GM12878 (cell line): Measurements from ENCODE around the gene GSG1L2. TPM values are rescaled to one million over a fixed set of nuclear protein-coding genes. Genes with fewer than 3 reads are reported as not detected.

ENCODE experiments used
- ATAC-seq: fragments of 200-7000 bp; cut with Tn5 transposase; 3 replicates; pipeline ENCODE4 v1.9.1; 2020; ENCODE audit warnings: mild to moderate bottlenecking, moderate library complexity
- BruUV-seq: library from RNA; stranded (reverse); fragments of 400-500 nt; replicated peaks from 2 replicates; lab custom pipeline; 2021; lab: Mats Ljungman, UMichigan
- CTCF ChIA-PET: fragments of 300-600 bp; sonication (Branson Sonifier 250); formaldehyde crosslinking; extraction: SDS; loops from one replicate; lab custom pipeline; 2021; ENCODE audit warnings: inconsistent platforms; lab: Yijun Ruan, JAX
- POLR2A ChIA-PET: fragments of 350-600 bp; formaldehyde crosslinking; extraction: SDS; loops from one replicate; lab custom pipeline; 2021; ENCODE audit warnings: inconsistent platforms; lab: Charles Lee
- RAD21 ChIA-PET: fragments of 300-600 bp; sonication (Branson Sonifier 250); formaldehyde crosslinking; loops from one replicate; lab custom pipeline; 2023; ENCODE audit warnings: antibody characterized with exemption; ENCODE audit not compliant: unreplicated experiment; lab: Charles Lee
- SMC1A ChIA-PET: fragments of 300-600 bp; sonication (Branson Sonifier 250); formaldehyde crosslinking; loops from one replicate; lab custom pipeline; 2023; ENCODE audit not compliant: unreplicated experiment, uncharacterized antibody; lab: Charles Lee
- DNase-seq: peaks from one replicate; pipeline ENCODE4 v3.0.0-alpha.2; 2011; ENCODE audit warnings: low read depth, low spot score
- FAIRE-seq: peaks from 3 replicates; lab custom pipeline; 2011; peaks lifted over from hg19 to GRCh38; lab: Jason Lieb, UNC
- H2AFZ ChIP-seq: 2 replicates; pipeline ENCODE4 v1.6.0; 2011; ENCODE audit warnings: low read depth, low read length, control low read depth; ENCODE audit not compliant: control insufficient read depth
- H3K27ac ChIP-seq: 2 replicates; pipeline ENCODE4 v1.5.1; 2011; ENCODE audit warnings: control low read depth; ENCODE audit not compliant: control insufficient read depth, insufficient read depth
- H3K27me3 ChIP-seq, 2 experiments: replicated peaks in 1 of 2; 2 replicates each; pipeline versions ENCODE4 v1.6.0 to v1.6.1; 2011; ENCODE audit warnings: low read length in 1 of 2; ENCODE audit not compliant: control insufficient read depth in 2 of 2, insufficient read depth in 2 of 2
- H3K36me3 ChIP-seq, 2 experiments: 2 replicates each; pipeline ENCODE4 v1.5.1; 2011; ENCODE audit warnings: low read length in 1 of 2; ENCODE audit not compliant: control insufficient read depth in 2 of 2, insufficient read depth in 2 of 2
- H3K4me1 ChIP-seq: 2 replicates; pipeline ENCODE4 v1.6.1; 2011; ENCODE audit warnings: mild to moderate bottlenecking, low read length, moderate library complexity, mixed read lengths; ENCODE audit not compliant: control insufficient read depth, insufficient read depth
- H3K4me2 ChIP-seq: 2 replicates; pipeline ENCODE4 v1.6.0; 2011; ENCODE audit warnings: control low read depth; ENCODE audit not compliant: control insufficient read depth, insufficient read depth
- H3K4me3 ChIP-seq: fragments of 200-600 bp; sonication (generic); 2 replicates; pipeline ENCODE4 v1.5.1; 2016
- H3K79me2 ChIP-seq: 2 replicates; pipeline ENCODE4 v1.6.0; 2011; ENCODE audit warnings: low read length; ENCODE audit not compliant: control insufficient read depth, insufficient read depth
- H3K9ac ChIP-seq: 2 replicates; pipeline ENCODE4 v1.8.0; 2011; ENCODE audit warnings: low read length, control low read depth, mixed read lengths; ENCODE audit not compliant: control insufficient read depth, insufficient read depth
- H3K9me3 ChIP-seq: replicated peaks from 3 replicates; pipeline ENCODE4 v1.5.1; 2011; ENCODE audit warnings: mild to moderate bottlenecking, low read length; ENCODE audit not compliant: control insufficient read depth, insufficient read depth
- H4K20me1 ChIP-seq: 2 replicates; pipeline ENCODE4 v1.6.0; 2011; ENCODE audit not compliant: control insufficient read depth, insufficient read depth
- ATF2 ChIP-seq: IDR thresholded peaks from 2 replicates; pipeline ENCODE4 v1.6.1; 2012; ENCODE audit warnings: low read length, inconsistent platforms
- ATF3 ChIP-seq: IDR thresholded peaks from 2 replicates; pipeline ENCODE4 v1.6.1; 2011; ENCODE audit warnings: low read depth, mild to moderate bottlenecking, low read length, moderate library complexity, borderline replicate concordance; ENCODE audit errors: extremely low read depth
- CUX1 ChIP-seq: IDR thresholded peaks from 2 replicates; pipeline ENCODE4 v1.6.1; 2012; ENCODE audit warnings: improper control_type of control experiment, low read depth, low read length; ENCODE audit not compliant: insufficient replicate concordance
- DPF2 ChIP-seq: fragments of 450-650 bp; IDR thresholded peaks from 2 replicates; pipeline ENCODE4 v1.6.1; 2017; ENCODE audit warnings: mild to moderate bottlenecking
- E2F4 ChIP-seq: IDR thresholded peaks from 2 replicates; pipeline ENCODE4 v1.6.1; 2012; ENCODE audit warnings: low read depth, low read length, improper control_type of control experiment
- IKZF1 ChIP-seq: fragments of 450-650 bp; conservative IDR thresholded peaks from 2 replicates; pipeline ENCODE4 v1.6.1; 2017; ENCODE audit warnings: antibody characterized with exemption, mild to moderate bottlenecking
- KAT2A ChIP-seq: conservative IDR thresholded peaks from 2 replicates; pipeline ENCODE4 v1.6.1; 2011; ENCODE audit warnings: low read depth, low read length; ENCODE audit not compliant: control insufficient read depth
- KDM1A ChIP-seq: fragments of 200-600 bp; sonication (generic); IDR thresholded peaks from 2 replicates; pipeline ENCODE4 v1.6.1; 2016; ENCODE audit warnings: borderline replicate concordance
- KLF5 ChIP-seq: fragments of 450-650 bp; IDR thresholded peaks from 2 replicates; pipeline ENCODE4 v1.6.1; 2014; ENCODE audit warnings: mild to moderate bottlenecking; ENCODE audit not compliant: partially characterized antibody
- MEF2B ChIP-seq: fragments of 450-650 bp; IDR thresholded peaks from 2 replicates; pipeline ENCODE4 v1.6.1; 2018; ENCODE audit warnings: mild to moderate bottlenecking, moderate library complexity; ENCODE audit not compliant: partially characterized antibody, poor library complexity, severe bottlenecking
- MLLT1 ChIP-seq: fragments of 450-650 bp; IDR thresholded peaks from 2 replicates; pipeline ENCODE4 v1.6.1; 2016; ENCODE audit warnings: mild to moderate bottlenecking
- PBX3 ChIP-seq: IDR thresholded peaks from 2 replicates; pipeline ENCODE4 v1.6.1; 2011; ENCODE audit warnings: mild to moderate bottlenecking, low read depth, low read length, moderate library complexity; ENCODE audit not compliant: insufficient replicate concordance
- YY1 ChIP-seq: IDR thresholded peaks from 2 replicates; pipeline ENCODE4 v1.6.1; 2011; ENCODE audit warnings: low read depth, mild to moderate bottlenecking, low read length
- ZNF274 ChIP-seq: IDR thresholded peaks from one replicate; pipeline ENCODE4 v1.8.0; 2011; ENCODE audit not compliant: insufficient read length, insufficient read depth
- WGBS: methylation state at CpG from one replicate; pipeline ENCODE4 v1.1.6; 2016; ENCODE audit warnings: low lambda C conversion rate; ENCODE audit not compliant: insufficient replicate concordance, insufficient coverage; ENCODE audit errors: missing lambda C conversion rate; 5-methylcytosine and 5-hydroxymethylcytosine counted together
- in situ Hi-C: fragments of 300-500 bp; cut with MboI; formaldehyde crosslinking; loops from 9 replicates; pipeline ENCODE4 v1.14.3; 2018; ENCODE audit warnings: mixed read lengths
- intact Hi-C: fragments of 100-400 bp; cut with micrococcal nuclease; formaldehyde crosslinking; loops from one replicate; pipeline ENCODE4 v1.14.2; 2022; ENCODE audit not compliant: unreplicated experiment
- polyA plus RNA-seq, 11 experiments: library from polyadenylated mRNA; depleted of rRNA in 4 of 11; unstranded in 6 of 11; stranded (reverse) in 5 of 11; fragments of >200 nt; fragmentation: Nextera tagmentation in 4 of 11; fragmentation: Illumina TruSeq in 1 of 11; extraction: Ambion mirVana in 4 of 11; extraction: Trizol in 1 of 11; gene quantifications; 1 replicate in 1 of 11; 2 replicates in 10 of 11; pipeline versions ENCODE4 v1.2.1 to v1.2.3, GENCODE V29; 2011 to 2016; ENCODE audit warnings: inconsistent platforms in 2 of 11, missing spikeins in 2 of 11, low read depth in 1 of 11
- total RNA-seq, 4 experiments: library from RNA; depleted of rRNA in 3 of 4; stranded (reverse); fragments of >200 nt in 3 of 4; fragmentation: Illumina TruSeq in 1 of 4; extraction: Trizol in 1 of 4; gene quantifications; 2 replicates each; pipeline versions ENCODE4 v1.2.1 to v1.2.3, GENCODE V29; 2013 to 2021

The GSG1L2 gene
- total and polyA plus RNA-seq, 10 of the 15 experiments (the other 5 are each of a cell fraction or from before 2014, with no cell fraction given): not detected

GRCh38 chr17:9809409-9809808, 12.5 kb downstream of the GSG1L2 start:
- H2AFZ ChIP-seq: no peak overlapping the region
- no peaks in the 10 kb centered on the region for H4K20me1 ChIP-seq
- H3K36me3 ChIP-seq: no peaks in the 10 kb centered on the region
- no peak for FAIRE-seq
- H3K79me2 ChIP-seq: no peaks in the 10 kb centered on the region
- no TSS peak for BruUV-seq
- no peak for DNase-seq
- 30% methylated on average over 8 of the region's 8 CpGs for whole genome bisulfite sequencing
- in situ Hi-C loops: no loop called here
- ChIA-PET SMC1A (no interaction called here), RAD21 (no interaction called here), CTCF (no interaction called here), POLR2A (no interaction called here)
- H3K4me2 ChIP-seq: no peak overlapping the region
- ATAC-seq: no peak
- intact Hi-C loops: no loop called here
- no peaks in the 10 kb centered on the region; a peak in 1 of 4 replicates for H3K27me3 ChIP-seq
- no peak overlapping the region for H3K27ac ChIP-seq
- H3K9ac ChIP-seq: no peak overlapping the region
- no peaks in the 10 kb centered on the region for H3K4me1 ChIP-seq
- H3K4me3 ChIP-seq: no peak overlapping the region
- H3K9me3 ChIP-seq: no peaks in the 10 kb centered on the region
- TF ChIP-seq ATF2 (no peak), KDM1A (no peak), MEF2B (no peak), MLLT1 (no peak), PBX3 (no peak), CUX1 (no peak), KAT2A (no peak), ATF3 (no peak), IKZF1 (no peak), YY1 (no peak), ZNF274 (no peak), E2F4 (no peak), DPF2 (no peak), KLF5 (no peak)
